ENCODE results near the gene S100B.
"Not testable (repeated sequence)": the region's sequence is repeated elsewhere in the genome, so short reads cannot be mapped to it uniquely, and the experiment has no call there.

Gene S100B

GRCh38 chr21:46598581-46599572, 6.0 kb downstream of the S100B start:
- no peak for DNase-seq

DNA sequence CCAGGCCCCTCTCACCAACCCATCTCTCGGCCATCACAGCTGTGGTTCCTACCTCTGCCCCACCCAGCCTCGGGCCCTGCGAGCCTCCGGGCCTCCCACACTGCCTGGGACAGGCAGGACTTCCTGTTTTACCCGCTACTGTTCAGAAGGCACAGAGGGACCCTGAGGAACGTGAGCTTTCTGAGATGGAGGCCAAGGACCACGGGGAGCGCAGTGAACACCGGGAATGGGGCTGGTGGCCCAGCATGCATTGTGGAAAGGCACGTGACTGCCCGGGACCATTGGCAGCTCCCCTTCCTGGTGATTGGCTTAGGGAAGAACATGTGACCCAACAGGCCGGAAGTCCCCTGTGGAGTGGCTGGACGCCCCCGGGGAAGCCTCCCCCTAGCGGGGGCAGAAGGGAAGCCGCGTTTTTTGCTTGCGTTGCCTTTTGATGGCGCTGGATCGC, 7.0 kb downstream of the S100B start:
- no peak for DNase-seq

DNA sequence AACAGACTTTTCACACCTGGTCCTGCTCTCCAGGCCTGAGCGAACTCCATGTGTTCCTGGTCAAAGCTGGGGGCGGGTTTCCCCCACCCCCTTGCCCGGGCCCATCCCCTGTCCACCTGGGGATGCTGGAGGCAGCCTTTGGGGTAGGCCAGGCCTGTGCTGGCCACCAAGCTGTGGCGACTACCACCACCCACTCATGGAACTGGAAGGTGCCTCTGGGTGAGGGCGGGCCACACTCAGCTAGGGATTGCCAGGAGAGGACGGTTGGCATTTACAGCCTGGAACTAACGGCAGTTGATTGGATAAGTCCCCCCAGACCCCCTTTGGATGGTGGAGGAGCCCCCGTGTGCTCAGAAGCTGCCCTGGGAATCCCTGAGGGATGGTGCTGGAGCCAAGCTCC, 7.9 kb downstream of the S100B start:
- DNase-seq: no peak

DNA sequence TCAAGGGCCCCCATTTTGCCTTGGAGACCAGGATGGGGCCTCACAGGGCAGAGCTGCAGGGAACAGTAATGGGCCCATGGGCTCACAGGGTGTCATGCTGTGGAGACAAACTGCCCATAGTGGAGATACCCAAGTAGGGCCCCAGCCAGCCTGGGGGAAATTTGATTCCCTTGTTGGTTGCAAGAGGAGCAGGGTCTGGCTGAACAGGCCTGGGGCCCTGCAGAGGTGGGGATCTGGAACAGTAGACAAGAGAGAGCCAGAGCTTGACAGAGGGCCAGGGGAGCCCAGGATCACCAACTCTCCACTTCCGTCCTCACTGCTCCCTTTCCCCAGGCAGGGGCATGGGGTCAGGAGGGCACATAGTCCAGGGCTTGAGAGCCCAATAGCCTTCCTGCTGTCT, 8.7 kb downstream of the S100B start:
- no peak for DNase-seq

DNA sequence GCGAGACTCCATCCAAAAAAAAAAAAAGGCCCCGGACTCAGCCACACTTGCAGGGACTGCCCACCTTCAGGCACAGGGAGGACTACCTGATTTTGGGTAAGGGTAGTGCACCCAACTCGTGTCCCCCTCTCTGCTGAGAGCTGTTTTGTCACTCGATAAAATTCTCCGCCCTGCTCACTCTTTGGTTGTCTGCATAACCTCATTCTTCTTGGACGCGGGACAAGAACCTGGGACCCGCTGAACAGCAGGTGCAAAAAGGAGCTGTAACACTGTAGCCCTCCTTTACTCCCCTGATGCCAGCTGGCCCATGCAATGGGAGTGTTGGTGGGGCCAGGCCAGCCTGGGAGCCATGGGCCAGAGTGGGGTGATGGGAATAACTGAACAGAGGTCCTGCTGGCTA, 10.6 kb downstream of the S100B start:
- DNase-seq: no peak

DNA sequence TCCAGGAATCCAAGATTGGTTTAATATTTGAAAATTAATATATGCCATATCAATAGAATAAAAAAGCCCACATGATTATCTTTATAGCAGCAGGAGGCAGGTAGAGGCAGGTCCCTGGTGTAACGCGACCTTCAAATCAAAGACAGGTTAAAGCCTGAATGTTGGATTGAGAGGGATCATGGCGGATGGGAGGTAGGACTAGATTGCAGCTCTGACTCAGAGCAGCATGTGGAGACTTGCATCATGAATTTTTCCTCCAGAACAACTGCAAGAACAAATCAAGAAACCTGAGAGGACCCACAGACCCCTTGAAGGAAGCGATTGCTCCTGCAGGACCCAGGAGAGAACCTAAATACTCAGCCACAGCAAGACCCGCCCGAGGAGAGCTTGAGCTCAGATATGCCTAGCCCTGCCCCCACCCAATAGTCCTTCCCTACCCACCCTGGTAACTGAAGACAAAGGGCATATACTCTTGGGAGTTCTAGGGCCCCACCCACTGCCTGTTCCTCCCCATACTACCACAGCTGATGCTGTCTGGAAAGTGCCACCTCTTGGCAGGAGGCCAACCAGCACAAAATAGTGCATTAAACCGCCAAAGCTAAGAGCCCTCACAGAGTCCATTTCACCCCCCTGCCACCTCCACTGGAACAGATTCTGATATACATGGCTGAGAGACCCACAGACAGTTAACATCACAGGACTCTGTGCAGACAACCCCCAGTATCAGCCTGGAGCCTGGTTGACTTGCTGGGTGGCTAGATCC, 19.5 kb downstream of the S100B start:
- DNase-seq: no peak

GRCh38 chr21:46581780-46582307, 23.0 kb downstream of the S100B start:
- no peak for DNase-seq

- not testable (repeated sequence) for DNase-seq
Observed at GRCh38 chr21:46579394-46579793, 25.5 kb downstream of the S100B start.

- not testable (repeated sequence) for DNase-seq
Observed at GRCh38 chr21:46577786-46578185, 27.1 kb downstream of the S100B start.

DNA sequence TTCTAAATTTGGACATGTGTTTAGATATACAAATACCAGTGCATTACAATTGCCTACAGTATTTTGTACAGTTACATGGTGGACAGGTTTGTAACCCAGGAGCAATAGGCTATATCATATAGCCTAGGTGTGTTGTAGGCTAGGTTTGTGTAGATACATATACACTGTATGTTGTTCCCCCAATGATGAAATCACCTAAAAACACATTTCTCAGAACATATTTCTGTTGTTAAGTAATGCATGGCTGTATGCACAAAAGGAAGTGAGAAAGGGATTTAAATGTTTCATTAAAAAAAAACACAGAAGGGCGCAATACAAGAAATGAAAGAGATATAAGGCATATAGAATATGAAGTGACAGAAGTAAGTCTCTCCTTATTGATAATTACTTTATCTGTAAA, 32.0 kb downstream of the S100B start:
- no peak for DNase-seq

DNA sequence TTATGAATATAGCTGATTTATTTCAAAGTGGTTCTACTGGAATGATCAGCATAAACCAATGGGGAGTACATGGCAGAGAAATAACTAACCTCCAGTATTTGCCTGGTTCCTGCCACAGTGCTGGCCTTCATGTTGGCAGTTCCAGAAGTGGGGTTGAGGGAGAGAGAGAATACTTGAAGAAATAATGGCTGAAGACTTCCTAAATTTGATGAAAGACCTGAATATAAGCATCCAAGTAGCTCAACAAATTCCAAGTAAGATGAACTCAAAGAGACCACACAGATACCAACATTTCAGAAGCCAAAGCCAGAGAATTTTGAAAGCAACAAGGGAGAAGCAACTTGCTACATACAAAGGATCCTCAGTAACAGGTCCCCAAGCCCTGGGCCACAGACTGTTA, 34.3 kb downstream of the S100B start:
- DNase-seq: no peak

DNA sequence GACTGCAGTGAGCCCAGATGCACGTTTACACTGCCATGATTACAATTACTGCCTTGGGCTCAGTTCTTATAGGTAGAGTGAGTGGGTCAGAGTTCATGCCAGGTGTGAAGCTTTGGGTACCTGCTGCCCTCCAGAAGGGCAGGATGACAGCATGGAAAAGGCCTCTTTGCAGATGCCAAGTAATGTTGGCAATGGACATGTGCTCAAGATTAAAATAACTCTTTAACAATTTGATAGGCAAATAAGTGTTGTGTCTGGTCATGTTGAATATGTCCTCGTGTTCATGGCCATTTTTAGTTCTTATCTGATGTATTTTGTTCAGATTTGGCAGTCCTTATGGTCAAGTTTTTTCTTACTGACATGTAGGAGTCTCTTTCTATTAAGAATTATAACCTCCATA, 34.8 kb downstream of the S100B start:
- DNase-seq: no peak

- DNase-seq: no peak
Observed at GRCh38 chr21:46569081-46569480, 35.8 kb downstream of the S100B start.

GRCh38 chr21:46568562-46568961, 36.3 kb downstream of the S100B start:
- no peak for DNase-seq

- no peak for DNase-seq
Observed at GRCh38 chr21:46567348-46567747, 37.5 kb downstream of the S100B start.

DNA sequence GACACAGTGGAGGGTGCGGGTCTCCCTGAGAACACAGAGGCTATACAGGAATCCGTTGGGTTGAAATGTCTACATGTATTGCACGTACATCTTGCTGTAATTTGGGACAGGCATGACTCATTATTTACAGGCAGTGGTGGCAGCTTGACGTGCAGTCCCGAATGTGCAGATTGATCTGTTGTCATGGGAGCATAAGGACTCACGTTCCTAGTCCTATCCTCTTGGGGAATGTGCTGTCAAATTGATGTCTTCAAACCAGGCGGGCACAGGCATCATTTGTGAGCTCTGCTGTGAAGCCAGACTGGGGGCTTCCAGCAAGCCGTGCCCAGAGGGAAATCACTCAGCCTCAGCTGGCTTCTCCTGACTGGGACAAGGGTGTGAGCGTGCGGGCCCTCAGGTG, 40.5 kb downstream of the S100B start:
- no peak for DNase-seq

GRCh38 chr21:46562964-46563607, 41.8 kb downstream of the S100B start:
- no peak for DNase-seq

DNA sequence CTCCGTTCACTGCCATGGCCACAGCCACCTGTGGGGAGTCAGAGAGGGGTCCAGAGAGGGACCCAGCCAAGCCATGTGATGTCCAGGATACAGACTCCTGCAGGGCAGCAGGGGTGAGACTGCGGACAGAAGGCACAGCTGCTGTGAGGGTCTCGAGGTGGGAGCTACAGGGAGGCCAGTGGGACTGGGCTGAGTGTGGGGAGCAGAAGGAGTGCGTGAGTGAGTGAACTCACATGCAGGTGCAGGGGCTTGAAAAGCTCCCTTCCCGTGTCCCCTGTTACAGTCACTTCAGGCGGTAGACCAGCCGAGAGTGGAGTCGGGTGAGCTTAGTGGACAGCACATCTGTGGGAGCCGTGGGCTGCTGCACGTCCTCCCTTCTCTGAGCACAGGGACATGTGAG, 42.4 kb downstream of the S100B start:
- DNase-seq: no peak

DNA sequence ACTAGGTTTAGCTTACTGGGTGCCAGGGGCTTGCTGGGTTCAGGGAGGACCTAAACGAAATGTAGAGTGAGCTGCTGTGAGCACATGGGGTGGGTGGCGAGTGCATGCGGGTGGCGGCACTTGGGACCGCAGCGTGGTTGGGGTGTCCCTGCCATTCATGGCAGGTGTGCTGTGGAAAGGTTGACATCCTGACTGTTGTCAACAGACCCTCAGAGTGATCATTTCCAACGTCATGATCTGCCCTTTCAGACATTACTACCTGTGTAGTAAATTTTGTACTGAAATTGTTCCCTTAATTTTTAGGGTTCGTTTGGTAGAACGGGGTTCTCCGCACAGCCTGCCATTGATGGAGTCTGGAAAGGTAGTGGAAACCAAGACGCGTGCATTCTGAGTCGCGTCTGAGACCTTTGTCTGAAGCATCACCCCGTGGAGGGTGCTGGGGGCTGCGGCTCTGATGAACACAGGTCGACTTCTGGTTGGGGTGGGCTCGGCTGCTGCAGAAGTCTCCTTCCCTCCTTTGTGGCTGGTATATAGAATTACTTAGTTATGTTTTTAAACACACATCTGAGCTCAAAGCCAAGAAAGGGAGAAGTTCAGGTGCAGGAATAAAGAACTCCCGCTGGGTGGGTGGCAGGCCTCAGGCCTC, 43.3 kb downstream of the S100B start:
- no peak for DNase-seq

DNA sequence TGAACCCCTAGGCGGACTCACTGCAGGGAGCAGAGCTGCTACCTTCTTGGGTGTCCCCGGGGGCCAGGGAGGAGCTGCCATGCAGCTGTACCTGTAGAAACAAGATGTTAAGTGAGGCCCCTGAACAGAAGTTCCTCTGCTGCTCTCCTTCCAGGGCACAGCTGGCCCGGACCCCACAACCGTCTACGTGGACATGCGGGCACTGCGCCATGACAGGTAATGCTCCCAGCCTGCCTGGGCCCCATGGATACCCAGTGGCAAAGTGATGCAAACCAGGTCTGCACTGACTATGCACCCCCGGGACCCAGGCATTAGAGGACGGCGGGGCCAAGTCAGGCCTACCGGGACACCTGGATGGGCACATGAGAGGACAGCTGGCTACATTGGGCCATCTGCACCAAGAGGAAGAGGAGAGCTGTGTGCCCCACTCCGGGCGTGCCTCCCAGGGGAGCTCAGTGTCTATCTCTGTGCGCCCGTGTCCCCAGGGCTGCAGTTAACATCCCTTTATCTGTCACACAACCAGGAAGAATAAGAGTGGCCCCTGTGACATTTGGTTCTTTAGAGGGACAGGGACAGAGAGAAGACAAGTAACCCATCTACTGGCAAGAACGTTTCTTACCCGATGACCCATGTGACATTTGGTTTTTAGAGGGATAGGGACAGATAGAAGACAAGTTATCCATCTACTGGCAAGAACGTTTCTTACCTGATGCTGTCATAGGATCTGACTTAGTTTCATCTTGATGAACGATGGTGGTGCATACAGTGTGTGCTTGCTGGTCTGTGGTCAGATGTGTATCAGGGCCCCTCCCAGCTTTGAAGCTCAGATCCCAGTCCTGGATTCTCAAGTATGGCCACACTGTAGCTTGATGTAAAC, 44.1 kb downstream of the S100B start:
- no peak for DNase-seq

GRCh38 chr21:46559291-46559983, 45.4 kb downstream of the S100B start:
- peak; percentile 60 for DNase-seq
